H1 (cell line): ENCODE data around the gene FAM170A.

Experiments
- EGR1 ChIP-seq: IDR thresholded peaks from 2 replicates; pipeline ENCODE4 v1.6.1; 2011; ENCODE audit warnings: low read depth, low read length, borderline replicate concordance
- EZH2 ChIP-seq: fragments of 200-600 bp; sonication (generic); IDR thresholded peaks from 2 replicates; pipeline ENCODE4 v1.7.1; 2012; ENCODE audit warnings: low read depth, mild to moderate bottlenecking, moderate library complexity, low read length, inconsistent platforms; ENCODE audit not compliant: severe bottlenecking
- RAD21 ChIP-seq, 2 experiments: IDR thresholded peaks in 1 of 2; conservative IDR thresholded peaks in 1 of 2; 2 replicates each; pipeline ENCODE4 v1.6.1; 2011; ENCODE audit warnings: low read depth in 2 of 2, low read length in 2 of 2, improper control_type of control experiment in 1 of 2, inconsistent platforms in 1 of 2, mild to moderate bottlenecking in 1 of 2, moderate library complexity in 1 of 2
- SIN3A ChIP-seq, 2 experiments: IDR thresholded peaks in 1 of 2; conservative IDR thresholded peaks in 1 of 2; 2 replicates each; pipeline ENCODE4 v1.6.1; 2011 to 2012; ENCODE audit warnings: low read length in 2 of 2, improper control_type of control experiment in 1 of 2, low read depth in 1 of 2, mild to moderate bottlenecking in 1 of 2

DNA sequence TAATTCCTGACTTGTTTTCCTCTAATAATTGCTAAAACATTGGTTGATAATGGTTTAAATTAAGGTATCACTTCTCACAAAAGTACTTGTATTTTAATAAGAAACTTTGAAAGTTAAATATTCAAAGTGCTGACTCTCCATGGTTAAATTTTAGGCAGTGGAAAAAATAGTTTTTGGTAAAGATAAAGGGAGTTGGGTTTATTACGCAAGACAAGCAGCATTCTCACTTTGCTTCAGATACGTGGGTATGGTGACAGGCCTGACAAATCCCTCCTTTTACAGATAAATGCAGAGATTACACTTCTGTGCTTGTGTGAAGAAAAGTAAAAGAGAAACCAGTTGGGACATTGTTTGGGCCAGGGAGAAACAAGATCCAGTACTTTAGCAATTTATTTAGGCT lies 14.5 kb upstream of the FAM170A start:
- TF ChIP-seq RAD21 (IDR thresholded peaks at IDR 0.05 in 1 of 2, conservative IDR thresholded peaks at IDR 0.05 in 1 of 2; ENCODE audit: low read depth in 2 of 2, low read length in 2 of 2) (no peak), EZH2 (no peak), SIN3A (conservative IDR thresholded peaks at IDR 0.05 in 1 of 2, IDR thresholded peaks at IDR 0.05 in 1 of 2; ENCODE audit: low read depth in 1 of 2, low read length in 2 of 2) (no peak), EGR1 (no peak)
